ENCODE data around the gene PMFBP1.

Gene PMFBP1

GRCh38 chr16:72187551-72187950 lies 15.6 kb upstream of the PMFBP1 start:
- DNase-seq: peak; percentile 37

GRCh38 chr16:72182976-72183375 lies 11.0 kb upstream of the PMFBP1 start:
- no peak for DNase-seq

GRCh38 chr16:72179204-72179970 lies 7.4 kb upstream of the PMFBP1 start:
- DNase-seq: no peak

GRCh38 chr16:72174726-72175125 lies 2.8 kb upstream of the PMFBP1 start:
- DNase-seq: no peak

GRCh38 chr16:72173997-72174396 lies 2.0 kb upstream of the PMFBP1 start:
- DNase-seq: no peak

DNA sequence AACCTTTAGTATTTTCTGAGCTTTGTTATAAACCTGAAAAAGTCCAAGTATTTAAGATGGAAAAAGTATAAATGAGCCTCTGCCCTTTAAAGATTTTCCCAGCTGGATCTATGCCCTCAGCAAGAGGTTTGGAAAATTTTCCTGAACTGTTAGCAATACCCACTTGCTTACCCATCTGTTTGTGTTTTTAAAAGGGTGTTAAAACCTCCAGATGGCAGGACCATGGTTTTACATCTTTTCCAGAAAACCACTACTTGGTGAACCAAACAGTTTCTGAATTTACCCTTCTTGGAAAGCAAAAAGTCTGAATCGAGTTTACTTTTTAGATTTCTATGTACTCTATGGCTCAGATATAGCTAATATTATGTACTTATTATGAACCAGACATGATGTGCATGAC lies 719 bp downstream of the PMFBP1 start:
- peak; percentile 42 for DNase-seq

DNA sequence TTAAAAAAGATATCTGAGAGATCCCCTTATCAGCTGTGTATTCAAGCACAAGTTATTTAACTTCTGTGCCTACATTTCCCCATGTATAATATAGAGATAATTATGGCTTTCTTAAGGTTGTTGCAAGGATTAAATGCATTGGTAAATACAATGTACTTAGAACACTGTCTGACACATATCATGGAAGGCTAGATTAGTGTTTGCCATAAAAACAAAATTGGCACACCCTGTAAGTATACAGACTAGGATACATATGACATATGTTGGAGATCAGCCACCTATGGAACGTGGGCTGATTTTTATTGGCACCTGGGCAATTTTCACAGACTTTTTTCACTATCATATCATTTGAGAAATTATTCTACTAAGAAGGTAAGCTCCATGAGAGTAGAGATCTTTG lies 2.2 kb downstream of the PMFBP1 start:
- no peak for DNase-seq

- DNase-seq: no peak
Measured at GRCh38 chr16:72168365-72168764, 3.6 kb downstream of the PMFBP1 start.

GRCh38 chr16:72166954-72167561 lies 4.9 kb downstream of the PMFBP1 start:
- DNase-seq: no peak

- DNase-seq: no peak
Measured at GRCh38 chr16:72166151-72166550, 5.8 kb downstream of the PMFBP1 start.

DNA sequence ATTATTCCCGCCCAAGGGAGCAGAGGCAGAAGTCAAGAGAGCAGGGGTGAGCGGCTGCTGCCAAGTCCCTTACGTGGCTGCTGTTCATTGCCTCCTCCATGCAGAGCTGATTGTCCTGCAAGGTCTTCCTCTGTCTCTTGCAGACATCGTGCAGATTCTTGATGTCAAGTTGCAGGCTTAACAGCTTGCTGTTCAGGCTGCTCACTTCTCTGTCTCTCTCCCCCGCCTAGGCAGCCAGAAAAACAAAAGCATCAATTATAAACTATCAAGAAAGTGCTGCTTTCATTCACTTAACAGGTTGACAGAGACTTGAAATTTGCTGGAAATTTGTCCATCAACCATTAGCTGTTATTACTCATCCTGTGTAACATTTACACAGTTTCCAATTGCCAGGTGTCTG lies 7.3 kb downstream of the PMFBP1 start:
- DNase-seq: no peak

GRCh38 chr16:72162105-72162692 lies 9.8 kb downstream of the PMFBP1 start:
- DNase-seq: no peak

GRCh38 chr16:72159801-72160200 lies 12.2 kb downstream of the PMFBP1 start:
- DNase-seq: no peak

DNA sequence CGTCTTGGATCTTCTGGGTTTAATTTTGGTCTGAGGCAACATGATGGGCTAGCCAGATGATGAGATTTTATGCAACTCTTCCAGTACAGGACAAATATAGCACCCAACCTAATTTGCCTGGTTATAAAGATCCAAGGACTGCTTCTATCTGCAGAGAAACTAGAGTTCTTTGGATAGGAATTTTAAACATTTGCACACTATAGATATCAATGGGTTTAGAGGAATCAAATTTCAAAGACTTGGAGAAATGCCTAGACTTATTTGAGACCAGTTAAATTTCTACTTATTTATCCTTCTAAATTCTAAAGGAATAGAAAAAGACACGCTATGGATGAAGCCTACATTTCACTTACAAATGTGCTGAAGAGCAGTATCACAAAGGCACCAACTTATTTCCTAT lies 12.6 kb downstream of the PMFBP1 start:
- DNase-seq: no peak

- no peak for DNase-seq
Measured at GRCh38 chr16:72149676-72150464, 22.1 kb downstream of the PMFBP1 start.

- DNase-seq: no peak
Measured at GRCh38 chr16:72142476-72142875, 29.5 kb downstream of the PMFBP1 start.

GRCh38 chr16:72139908-72140307 lies 32.0 kb downstream of the PMFBP1 start:
- no peak for DNase-seq

GRCh38 chr16:72138064-72138572 lies 33.8 kb downstream of the PMFBP1 start:
- no peak for DNase-seq

GRCh38 chr16:72137380-72138063 lies 34.4 kb downstream of the PMFBP1 start:
- no peak for DNase-seq

GRCh38 chr16:72134507-72134906 lies 37.4 kb downstream of the PMFBP1 start:
- DNase-seq: no peak

GRCh38 chr16:72132726-72133125 lies 39.2 kb downstream of the PMFBP1 start:
- no peak for DNase-seq

GRCh38 chr16:72131036-72131435 lies 40.9 kb downstream of the PMFBP1 start:
- no peak for DNase-seq
